Fibroblast of the aortic adventitia (primary cell): Measurements from ENCODE around the gene SPPL3. TPM values are rescaled to one million over a fixed set of nuclear protein-coding genes. Genes with fewer than 3 reads are reported as not detected.

Experiments used
- DNase-seq: peaks from one replicate; pipeline ENCODE4 v3.0.0-alpha.2; 2010; ENCODE audit warnings: low read depth
- H3K4me3 ChIP-seq: 2 replicates; pipeline ENCODE4 v1.5.1; 2011; ENCODE audit warnings: low read depth, mild to moderate bottlenecking, control low read depth, low read length, moderate library complexity
- total RNA-seq: library from RNA; depleted of rRNA; stranded (reverse); fragments of >200 nt; gene quantifications from 2 replicates; pipeline ENCODE4 v1.2.3, GENCODE V29; 2012; ENCODE audit warnings: low replicate concordance
- TF ChIP-seq, protein P1 (sequence below): IDR thresholded peaks from 2 replicates; pipeline ENCODE4 v1.5.1; 2011; ENCODE audit warnings: mild to moderate bottlenecking, low read length, control low read depth, inconsistent platforms; ENCODE audit not compliant: insufficient read depth

The SPPL3 gene
- total RNA-seq, 1 donor, result 18.3 TPM

DNA sequence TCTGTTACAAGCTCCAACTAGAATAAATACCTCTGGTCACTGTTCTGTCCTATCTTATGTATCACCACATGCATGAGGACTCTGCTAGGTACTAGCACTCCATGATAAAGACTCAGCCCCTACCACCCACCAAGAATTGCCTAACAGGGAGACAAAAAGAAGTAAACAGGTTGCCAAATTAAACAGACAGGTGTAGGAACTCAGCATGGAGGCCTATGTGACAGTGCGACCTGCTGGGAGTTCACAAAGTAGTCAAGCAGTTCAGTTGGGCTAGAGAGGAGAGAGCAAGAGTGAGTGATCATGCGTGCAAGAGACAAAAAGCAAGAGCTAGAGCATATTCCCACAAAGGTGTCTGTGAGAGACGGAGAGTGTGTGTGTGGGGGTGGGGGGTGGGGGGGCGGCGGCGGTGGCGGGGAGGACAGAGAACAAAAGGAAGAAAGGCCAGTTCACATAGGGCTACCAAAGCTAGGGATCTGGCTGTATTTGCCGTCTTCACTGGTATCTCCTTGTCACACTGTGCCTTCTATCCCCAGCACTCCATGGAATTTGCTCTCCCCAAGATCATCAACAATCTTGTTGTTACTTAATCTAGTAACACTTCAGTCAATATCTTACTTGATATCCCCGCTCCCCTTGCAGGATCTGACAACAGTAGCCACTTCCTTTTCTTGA, 81.2 kb downstream of the SPPL3 start:
- DNase-seq, result no peak
- H3K4me3 ChIP-seq, result no peak overlapping the region
- TF ChIP-seq, protein P1, sequence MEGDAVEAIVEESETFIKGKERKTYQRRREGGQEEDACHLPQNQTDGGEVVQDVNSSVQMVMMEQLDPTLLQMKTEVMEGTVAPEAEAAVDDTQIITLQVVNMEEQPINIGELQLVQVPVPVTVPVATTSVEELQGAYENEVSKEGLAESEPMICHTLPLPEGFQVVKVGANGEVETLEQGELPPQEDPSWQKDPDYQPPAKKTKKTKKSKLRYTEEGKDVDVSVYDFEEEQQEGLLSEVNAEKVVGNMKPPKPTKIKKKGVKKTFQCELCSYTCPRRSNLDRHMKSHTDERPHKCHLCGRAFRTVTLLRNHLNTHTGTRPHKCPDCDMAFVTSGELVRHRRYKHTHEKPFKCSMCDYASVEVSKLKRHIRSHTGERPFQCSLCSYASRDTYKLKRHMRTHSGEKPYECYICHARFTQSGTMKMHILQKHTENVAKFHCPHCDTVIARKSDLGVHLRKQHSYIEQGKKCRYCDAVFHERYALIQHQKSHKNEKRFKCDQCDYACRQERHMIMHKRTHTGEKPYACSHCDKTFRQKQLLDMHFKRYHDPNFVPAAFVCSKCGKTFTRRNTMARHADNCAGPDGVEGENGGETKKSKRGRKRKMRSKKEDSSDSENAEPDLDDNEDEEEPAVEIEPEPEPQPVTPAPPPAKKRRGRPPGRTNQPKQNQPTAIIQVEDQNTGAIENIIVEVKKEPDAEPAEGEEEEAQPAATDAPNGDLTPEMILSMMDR, result no peak

DNA sequence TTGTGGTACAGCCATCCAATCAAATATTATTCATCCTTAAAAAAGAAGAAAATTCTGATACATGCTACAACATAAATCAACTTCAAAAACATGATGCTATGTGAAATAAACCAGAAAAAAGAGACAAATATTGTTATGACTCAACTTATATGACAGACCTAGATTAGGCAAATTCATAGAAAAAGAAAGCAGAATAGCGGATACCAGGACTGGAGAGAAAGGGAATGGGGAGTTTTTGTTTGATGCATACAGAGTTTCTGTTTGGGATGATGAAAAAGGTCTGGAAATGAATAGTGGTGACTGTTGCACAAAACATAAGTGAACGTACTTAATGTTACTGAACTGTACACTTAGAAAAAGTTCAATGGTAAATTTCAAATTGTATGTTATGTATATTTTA, 82.3 kb downstream of the SPPL3 start:
- no peak overlapping the region for H3K4me3 ChIP-seq
- no peak for DNase-seq
- TF ChIP-seq, protein P1, result no peak

DNA sequence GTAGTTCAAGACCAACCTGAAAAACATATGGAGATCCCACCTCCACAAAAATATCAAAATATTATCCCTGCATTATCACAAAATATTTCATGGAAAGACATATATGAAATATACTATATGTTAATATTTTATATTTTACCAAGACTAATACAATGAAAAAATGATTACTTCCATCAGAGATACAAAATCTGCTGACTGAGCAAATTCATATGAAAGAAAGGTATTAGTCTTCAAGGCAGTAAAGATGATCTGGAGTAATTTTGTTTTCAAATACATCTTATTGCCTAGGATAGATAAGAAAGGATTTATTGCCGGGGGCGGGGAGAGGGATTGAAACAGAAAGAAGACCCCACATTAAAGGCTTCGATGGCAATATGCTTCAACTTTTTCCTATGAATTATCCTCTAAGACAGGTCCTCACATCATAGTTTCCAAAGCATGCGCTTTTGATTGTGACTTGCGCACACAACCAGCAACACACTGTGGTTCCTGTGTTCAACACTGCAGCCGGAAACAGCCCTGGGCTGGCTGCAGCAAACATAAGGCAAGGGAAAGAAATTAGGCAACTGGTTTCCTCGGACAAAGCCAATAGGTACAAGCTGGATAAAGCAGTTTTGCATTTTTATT, 83.2 kb downstream of the SPPL3 start:
- TF ChIP-seq, protein P1, result no peak
- no peak for DNase-seq
- H3K4me3 ChIP-seq, result no peak overlapping the region

DNA sequence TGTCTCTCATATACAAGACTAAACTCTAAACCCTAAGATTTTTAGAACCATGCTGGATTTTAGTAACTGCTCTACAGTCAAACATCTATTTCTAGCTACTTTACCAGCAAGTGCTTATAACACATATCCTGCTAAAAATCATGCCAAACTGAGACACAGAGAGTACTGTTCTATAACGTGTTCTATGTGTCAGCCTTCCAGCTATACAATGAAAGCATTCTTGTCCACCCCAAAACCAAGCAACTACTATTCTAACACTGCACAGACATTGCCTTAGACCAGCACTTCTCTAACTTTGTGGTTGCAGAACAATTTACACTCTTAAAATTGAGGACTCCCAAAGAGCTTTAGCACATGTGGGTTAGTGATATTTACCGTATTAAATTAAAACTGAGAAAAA, 85.7 kb downstream of the SPPL3 start:
- no peak overlapping the region for H3K4me3 ChIP-seq
- TF ChIP-seq, protein P1, result no peak
- no peak for DNase-seq

DNA sequence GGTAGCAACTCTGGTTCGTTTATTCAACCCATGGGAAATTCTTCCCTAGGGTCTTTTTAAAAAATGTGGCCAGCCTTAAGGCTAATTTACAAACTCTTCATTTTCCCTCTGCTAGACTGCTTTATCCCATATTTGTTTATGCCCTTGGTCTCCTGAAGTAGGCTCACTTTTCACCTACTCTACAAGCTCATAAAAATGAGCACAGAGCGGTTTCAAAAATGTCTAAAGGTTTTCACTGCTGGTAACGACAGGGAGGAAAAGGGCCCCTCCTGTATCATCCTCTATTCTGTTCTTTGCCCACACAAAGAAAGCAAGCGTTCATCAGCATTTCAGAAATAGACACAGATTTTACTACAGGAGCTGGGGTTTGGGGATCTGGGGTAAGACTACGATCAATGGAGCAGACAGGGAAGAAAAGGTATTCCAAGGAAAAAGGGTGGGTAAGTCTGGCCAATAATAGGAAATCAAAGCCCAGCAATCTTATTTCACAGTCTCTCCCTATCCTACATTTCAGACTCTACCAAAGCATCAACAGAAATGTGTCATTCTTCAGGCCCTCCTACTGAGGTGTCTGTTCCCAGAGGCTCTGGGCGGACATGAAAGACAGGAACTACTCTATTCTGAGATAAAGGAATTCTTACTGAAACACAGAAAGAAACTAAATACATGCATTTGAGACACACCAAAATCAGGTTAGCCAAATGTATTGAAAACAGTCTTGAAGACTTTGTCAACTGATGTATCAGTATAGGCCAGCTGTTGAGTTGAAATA, 86.4 kb downstream of the SPPL3 start:
- H3K4me3 ChIP-seq, result no peak overlapping the region
- no peak for DNase-seq
- TF ChIP-seq, protein P1, result no peak

DNA sequence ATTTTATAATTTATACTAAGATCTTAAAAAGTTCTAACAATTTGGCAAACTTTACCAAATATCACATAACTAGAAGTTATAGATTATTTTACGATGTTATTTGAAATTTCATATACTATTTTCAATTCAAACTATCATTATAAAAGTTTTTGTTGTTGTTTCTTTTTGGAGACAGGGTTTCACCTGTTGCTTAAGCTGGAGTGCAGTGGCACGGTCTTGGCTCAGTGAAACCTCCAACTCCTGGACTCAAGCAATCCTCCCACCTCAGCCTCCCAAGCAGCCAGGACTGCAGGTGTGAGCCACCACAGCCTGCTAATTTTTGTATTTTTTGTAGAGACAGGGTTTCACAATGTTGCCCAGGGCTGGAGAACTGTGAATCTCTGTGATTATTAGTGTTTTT, 87.8 kb downstream of the SPPL3 start:
- no peak for DNase-seq
- no peak overlapping the region for H3K4me3 ChIP-seq
- TF ChIP-seq, protein P1, result no peak
